MCF 10A (cell line): ENCODE results near the gene PSPN. TPM values are rescaled to one million over a fixed set of nuclear protein-coding genes. Genes with fewer than 3 reads are reported as not detected.

Experiments
- BruUV-seq: library from RNA; stranded (reverse); fragments of 400-500 nt; replicated peaks from 2 replicates; lab custom pipeline; 2021; lab: Mats Ljungman, UMichigan
- CTCF ChIA-PET: fragments of 300-600 bp; sonication (Branson Sonifier 250); formaldehyde crosslinking; extraction: SDS; loops from one replicate; lab custom pipeline; 2021; ENCODE audit warnings: antibody characterized with exemption, inconsistent platforms; lab: Yijun Ruan, JAX
- POLR2A ChIA-PET: fragments of 300-600, 350-650 bp; sonication (Branson Sonifier 250); formaldehyde crosslinking; extraction: SDS; loops from one replicate; lab custom pipeline; 2020; ENCODE audit warnings: antibody characterized with exemption, inconsistent platforms; lab: Yijun Ruan, JAX
- DNase-seq: peaks from one replicate; pipeline ENCODE4 v3.0.0-alpha.2; 2018; ENCODE audit not compliant: unreplicated experiment
- H3K27ac Mint-ChIP-seq: one replicate; pipeline ENCODE4 v1.8.0; 2022; ENCODE audit warnings: mild to moderate bottlenecking, low read depth, mixed read lengths; ENCODE audit not compliant: unreplicated experiment
- H3K27me3 Mint-ChIP-seq: one replicate; pipeline ENCODE4 v1.8.0; 2022; ENCODE audit warnings: mixed read lengths; ENCODE audit not compliant: insufficient read depth, unreplicated experiment
- H3K36me3 Mint-ChIP-seq: one replicate; pipeline ENCODE4 v1.8.0; 2022; ENCODE audit warnings: mild to moderate bottlenecking, moderate library complexity, mixed read lengths; ENCODE audit not compliant: insufficient read depth, unreplicated experiment
- H3K4me1 Mint-ChIP-seq: one replicate; pipeline ENCODE4 v1.8.0; 2022; ENCODE audit warnings: mixed read lengths; ENCODE audit not compliant: insufficient read depth, unreplicated experiment
- H3K4me3 Mint-ChIP-seq: one replicate; pipeline ENCODE4 v1.8.0; 2022; ENCODE audit warnings: mild to moderate bottlenecking, moderate library complexity, mixed read lengths; ENCODE audit not compliant: unreplicated experiment
- H3K9me3 Mint-ChIP-seq: one replicate; pipeline ENCODE4 v1.8.0; 2022; ENCODE audit warnings: mixed read lengths; ENCODE audit not compliant: unreplicated experiment
- CTCF ChIP-seq: fragments of 200-600 bp; IDR thresholded peaks from one replicate; pipeline ENCODE4 v1.8.0; 2022; ENCODE audit warnings: antibody characterized with exemption, mild to moderate bottlenecking; ENCODE audit not compliant: unreplicated experiment
- intact Hi-C: fragments of 100-400 bp; cut with micrococcal nuclease; formaldehyde crosslinking; loops from 2 replicates; pipeline ENCODE4 v1.14.1; 2022
- total RNA-seq: library from RNA; stranded (reverse); gene quantifications from 2 replicates; pipeline ENCODE4 v1.2.3, GENCODE V29; 2022

PSPN gene
- total RNA-seq, 1 experiment from 2014 or later, result 1.1 TPM

- POLR2A ChIA-PET, result interaction anchor here (1.0 kb wide), 1 partner anchor 34 kb away, joined by 3 read pairs; the partner anchor contains the start of gene CLPP
- Mint-ChIP-seq H3K9me3 (no peaks in the 10 kb centered on the region), H3K27ac (no peak overlapping the region), H3K27me3 (no peaks in the 10 kb centered on the region), H3K4me1 (peaks cover 18% of the 10 kb centered on the region), H3K36me3 (peaks cover 23% of the 10 kb centered on the region), H3K4me3 (no peak overlapping the region)
- BruUV-seq, result no TSS peak
- CTCF ChIA-PET, result interaction anchor here (1.0 kb wide), 1 partner anchor 97 kb away, joined by 3 read pairs; no protein-coding TSS in a partner anchor
- no peak for TF ChIP-seq CTCF
- DNase-seq, result no peak
- intact Hi-C loops, result no loop called here
These were observed 19.1 kb upstream of the PSPN start for GRCh38 chr19:6394831-6395230.

GRCh38 chr19:6393983-6394412 lies 18.3 kb upstream of the PSPN start:
- Mint-ChIP-seq H3K27ac (no peak overlapping the region), H3K36me3 (peaks cover 26% of the 10 kb centered on the region), H3K4me1 (peaks cover 18% of the 10 kb centered on the region), H3K4me3 (peak overlapping the region; percentile 89), H3K27me3 (no peaks in the 10 kb centered on the region), H3K9me3 (no peaks in the 10 kb centered on the region)
- ChIA-PET POLR2A (interaction anchor here (0.7 to 2.2 kb wide), 4 partner anchors 21 to 1518 kb away, joined by 3 to 13 read pairs (median 6); partner anchors contain the start of genes ALKBH7, CLPP and KHSRP), CTCF (interaction anchor here (0.6 to 1.2 kb wide), 4 partner anchors 16 to 175 kb away, joined by 3 read pairs; no protein-coding TSS in a partner anchor)
- intact Hi-C loops, result no loop called here
- BruUV-seq, result TSS peak; percentile 42
- DNase-seq, result no peak
- TF ChIP-seq CTCF, result no peak

DNA sequence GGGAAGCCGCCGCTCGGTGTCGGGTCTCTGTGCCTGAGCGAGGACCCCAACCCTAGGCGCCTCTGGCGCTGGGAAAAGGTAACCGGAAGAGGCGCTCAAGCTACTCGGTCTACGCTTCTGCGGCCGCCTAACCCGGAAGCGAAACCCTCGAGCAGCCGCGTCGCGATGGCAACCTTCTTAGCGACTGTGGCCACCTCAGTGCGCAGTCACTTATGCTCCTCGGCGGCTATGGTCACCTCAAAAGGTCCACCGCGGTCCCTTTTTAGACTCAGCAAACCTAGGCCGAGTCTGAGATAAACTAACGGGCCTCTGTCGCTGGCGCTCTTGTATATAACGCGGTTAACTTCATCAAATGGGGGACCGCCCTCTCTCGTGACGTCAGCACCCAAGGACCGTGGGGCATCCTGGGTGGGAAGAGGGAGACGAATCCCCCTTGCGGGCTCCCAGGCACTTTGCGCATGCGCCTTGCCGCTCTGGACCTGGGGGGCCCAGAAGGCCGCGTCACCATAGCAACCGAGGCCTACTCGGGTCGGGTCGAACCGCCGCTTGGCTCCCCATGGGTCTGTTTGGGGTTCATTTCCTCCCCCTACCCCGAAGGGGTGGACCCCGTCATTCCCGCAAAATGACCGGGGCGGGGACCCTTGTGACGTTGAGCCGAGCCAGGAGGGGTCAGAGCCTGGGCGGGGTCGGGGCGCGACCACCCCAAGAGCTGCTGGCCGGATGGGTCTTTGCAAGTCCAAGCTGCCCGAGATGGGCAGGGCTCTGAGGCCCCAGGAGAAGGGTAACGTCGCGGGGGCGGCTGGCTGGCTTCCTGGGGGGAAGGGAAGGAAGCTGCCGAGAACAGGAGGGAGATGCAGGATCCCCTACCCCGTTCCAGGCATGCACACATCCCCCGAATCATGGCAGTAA lies 17.6 kb upstream of the PSPN start, which contains the start of gene GTF2F1:
TSS of gene GTF2F1 (minus strand) at position 91 of the 909 bp plus-strand sequence. CDS start 169 bp downstream, outside the sequence.
- Mint-ChIP-seq H3K4me3 (peak within 1 kb of the TSS; percentile 89), H3K4me1 (peaks cover 18% of the 10 kb centered on the region), H3K36me3 (peaks cover 33% of the 10 kb centered on the region), H3K27ac (peak within 1 kb of the TSS; percentile 95), H3K9me3 (no peaks in the 10 kb centered on the region), H3K27me3 (no peaks in the 10 kb centered on the region)
- intact Hi-C loops, result no loop called here
- ChIA-PET POLR2A (interaction anchor here (0.5 to 2.2 kb wide), 12 partner anchors 12 to 1519 kb away, joined by 3 to 13 read pairs (median 4); partner anchors contain the start of genes ALKBH7, CLPP, KHSRP and TNFSF9), CTCF (interaction anchor here (0.6 to 1.2 kb wide), 4 partner anchors 17 to 174 kb away, joined by 3 read pairs; no protein-coding TSS in a partner anchor)
- TF ChIP-seq CTCF, result no peak
- no TSS peak for BruUV-seq
- DNase-seq, result peak; percentile 93
